Measurements from ENCODE around the gene PCNA. TPM values are rescaled to one million over a fixed set of nuclear protein-coding genes. Genes with fewer than 3 reads are reported as not detected.

Gene PCNA
- total RNA-seq, 1 donor from 2014 or later = 16.7 TPM

GRCh38 chr20:5145365-5146098, 25.8 kb upstream of the PCNA start:
- intact Hi-C loops (cut with DNase I) = no loop called here
- DNase-seq (ENCODE audit: low spot score) = no peak

GRCh38 chr20:5143851-5144250, 24.1 kb upstream of the PCNA start:
- DNase-seq (ENCODE audit: low spot score) = no peak
- intact Hi-C loops (cut with DNase I) = no loop called here

- intact Hi-C loops (cut with DNase I) = no loop called here
- DNase-seq (ENCODE audit: low spot score) = no peak
These were observed 21.9 kb upstream of the PCNA start for GRCh38 chr20:5141615-5142014.

GRCh38 chr20:5140195-5140594, 20.4 kb upstream of the PCNA start:
- DNase-seq (ENCODE audit: low spot score) = no peak
- intact Hi-C loops (cut with DNase I) = no loop called here

- intact Hi-C loops (cut with DNase I) = no loop called here
- no peak for DNase-seq (ENCODE audit: low spot score)
These were observed 16.3 kb upstream of the PCNA start for GRCh38 chr20:5136096-5136495.

GRCh38 chr20:5135363-5136012, 15.7 kb upstream of the PCNA start:
- intact Hi-C loops (cut with DNase I) = no loop called here
- DNase-seq (ENCODE audit: low spot score) = no peak

GRCh38 chr20:5133998-5134397, 14.2 kb upstream of the PCNA start:
- DNase-seq (ENCODE audit: low spot score) = no peak
- intact Hi-C loops (cut with DNase I) = no loop called here

GRCh38 chr20:5131502-5131901, 11.7 kb upstream of the PCNA start:
- intact Hi-C loops (cut with DNase I) = no loop called here

GRCh38 chr20:5128886-5129285, 9.1 kb upstream of the PCNA start:
- intact Hi-C loops (cut with DNase I) = loop anchor here (10.0 kb wide), 1 partner anchor 316 kb away; no protein-coding TSS in a partner anchor
- no peak for DNase-seq (ENCODE audit: low spot score)

More at GRCh38 chr20:5131502-5131901, 11.7 kb upstream of the PCNA start:
- DNase-seq (ENCODE audit: low spot score) = no peak

- no peak for DNase-seq (ENCODE audit: low spot score)
- intact Hi-C loops (cut with DNase I) = loop anchor here (10.0 kb wide), 1 partner anchor 317 kb away; no protein-coding TSS in a partner anchor
These were observed 8.2 kb upstream of the PCNA start for GRCh38 chr20:5127859-5128424.

- intact Hi-C loops (cut with DNase I) = loop anchor here (10.0 kb wide), 1 partner anchor 317 kb away; no protein-coding TSS in a partner anchor
- DNase-seq (ENCODE audit: low spot score) = peak; percentile 82
These were observed 7.6 kb upstream of the PCNA start for GRCh38 chr20:5127204-5127858.

- intact Hi-C loops (cut with DNase I) = loop anchor here (1.0 to 10.0 kb wide), 2 partner anchors 66 to 318 kb away; no protein-coding TSS in a partner anchor
- DNase-seq (ENCODE audit: low spot score) = peak; percentile 100
These were observed 6.9 kb upstream of the PCNA start, which contains the start of gene CDS2 for GRCh38 chr20:5126512-5127203. TSS of gene CDS2 (plus strand) at chr20:5127008. CDS start at chr20:5127093, 85 bp downstream.

- DNase-seq (ENCODE audit: low spot score) = no peak
- intact Hi-C loops (cut with DNase I) = loop anchor here (10.0 kb wide), 1 partner anchor 322 kb away; no protein-coding TSS in a partner anchor
These were observed 3.1 kb upstream of the PCNA start for GRCh38 chr20:5122873-5123260.

- DNase-seq (ENCODE audit: low spot score) = no peak
- intact Hi-C loops (cut with DNase I) = loop anchor here (10.0 kb wide), 1 partner anchor 325 kb away; no protein-coding TSS in a partner anchor
These were observed 373 bp upstream of the PCNA start for GRCh38 chr20:5120185-5120476.

GRCh38 chr20:5119143-5119434, 669 bp downstream of the PCNA start:
- intact Hi-C loops (cut with DNase I) = no loop called here
- DNase-seq (ENCODE audit: low spot score) = no peak

GRCh38 chr20:5118220-5119142, 1.3 kb downstream of the PCNA start:
- intact Hi-C loops (cut with DNase I) = no loop called here
- no peak for DNase-seq (ENCODE audit: low spot score)

- no peak for DNase-seq (ENCODE audit: low spot score)
- intact Hi-C loops (cut with DNase I) = no loop called here
These were observed 2.9 kb downstream of the PCNA start for GRCh38 chr20:5116875-5117274.

GRCh38 chr20:5114403-5114802, 5.4 kb downstream of the PCNA start:
- DNase-seq (ENCODE audit: low spot score) = no peak

GRCh38 chr20:5113615-5113986, 6.2 kb downstream of the PCNA start:
- intact Hi-C loops (cut with DNase I) = no loop called here
- no peak for DNase-seq (ENCODE audit: low spot score)

More at GRCh38 chr20:5114403-5114802, 5.4 kb downstream of the PCNA start:
- intact Hi-C loops (cut with DNase I) = no loop called here
